GM12865 (cell line): Measurements from ENCODE around the gene TRPM7.
"Not testable (repeated sequence)": the region's sequence is repeated elsewhere in the genome, so short reads cannot be mapped to it uniquely, and the experiment has no call there.

Experiments used
- DNase-seq: peaks from one replicate; pipeline ENCODE4 v3.0.0; 2010; ENCODE audit warnings: low read depth
- H3K4me3 ChIP-seq: 2 replicates; pipeline ENCODE4 v1.5.1; 2011; ENCODE audit warnings: mild to moderate bottlenecking, low read depth, low read length, control low read depth
- CTCF ChIP-seq: IDR thresholded peaks from 2 replicates; pipeline ENCODE4 v1.5.1; 2011; ENCODE audit warnings: low read length, control low read depth, low read depth, inconsistent platforms; ENCODE audit not compliant: insufficient read depth; ENCODE audit errors: missing control alignments

TRPM7 gene

DNA sequence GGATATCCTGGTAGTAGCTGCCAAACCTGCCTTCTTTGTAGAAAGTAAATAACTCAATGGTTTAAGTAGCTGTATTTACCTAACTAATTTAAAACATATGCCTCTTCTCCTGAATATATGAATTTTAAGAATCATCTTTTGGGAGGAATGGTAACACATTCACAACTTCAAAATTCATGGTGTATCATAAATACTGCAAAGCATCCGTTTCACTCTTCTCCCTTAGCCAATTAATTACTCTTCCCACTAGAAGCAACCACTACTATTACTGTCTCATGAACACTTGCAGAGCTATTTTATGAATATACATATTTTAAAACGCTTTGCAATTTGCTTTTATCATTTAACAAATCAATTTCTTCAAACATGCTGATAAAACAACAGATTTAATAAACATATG, 81.1 kb downstream of the TRPM7 start:
- TF ChIP-seq CTCF = no peak
- DNase-seq = no peak
- H3K4me3 ChIP-seq = no peak overlapping the region

GRCh38 chr15:50602028-50602427, 84.6 kb downstream of the TRPM7 start:
- not testable (repeated sequence) for DNase-seq, H3K4me3 ChIP-seq

- DNase-seq = no peak
- no peak for TF ChIP-seq CTCF
- no peak overlapping the region for H3K4me3 ChIP-seq
Measured at GRCh38 chr15:50594311-50594710, 92.3 kb downstream of the TRPM7 start.

GRCh38 chr15:50593761-50594160, 92.8 kb downstream of the TRPM7 start:
- no peak for DNase-seq
- TF ChIP-seq CTCF = no peak
- H3K4me3 ChIP-seq = no peak overlapping the region

DNA sequence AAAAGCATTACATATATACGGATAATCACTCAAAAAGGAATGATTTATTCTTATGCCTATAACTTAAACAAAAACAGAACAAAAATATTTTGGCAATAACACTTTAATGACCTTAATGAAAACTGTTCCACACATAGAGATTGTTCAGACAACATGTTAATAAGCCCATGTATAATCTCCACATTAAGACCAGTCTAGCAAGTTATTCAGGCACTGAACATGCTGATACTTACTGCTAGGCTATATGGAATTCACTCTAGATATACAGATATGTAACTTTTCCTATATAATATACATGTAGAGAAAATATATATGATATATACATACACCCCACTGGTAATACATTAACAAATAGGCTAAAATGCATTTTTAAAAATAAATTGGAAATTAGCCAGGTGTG, 96.3 kb downstream of the TRPM7 start:
- no peak overlapping the region for H3K4me3 ChIP-seq
- TF ChIP-seq CTCF = no peak
- no peak for DNase-seq

DNA sequence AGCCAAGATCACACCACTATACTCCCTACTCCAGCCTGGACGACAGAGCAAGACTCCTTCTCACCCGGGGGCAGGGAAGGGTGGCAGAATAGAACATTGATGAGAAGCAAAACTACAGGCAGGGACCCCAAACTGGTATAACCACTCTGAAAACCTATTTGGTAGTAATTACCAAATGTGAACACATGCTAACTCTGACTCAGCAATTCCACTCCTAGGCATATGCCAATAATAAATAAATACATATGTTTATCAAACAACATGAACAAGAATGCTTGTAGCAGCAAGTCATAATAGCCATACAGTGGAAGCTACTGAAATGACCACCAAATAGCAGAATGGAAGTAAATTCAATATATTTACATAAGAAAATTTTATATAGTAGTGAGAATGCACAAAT, 109.1 kb downstream of the TRPM7 start:
- no peak for DNase-seq
- no peak for TF ChIP-seq CTCF
- H3K4me3 ChIP-seq = no peak overlapping the region

- no peak for DNase-seq
- no peak overlapping the region for H3K4me3 ChIP-seq
- no peak for TF ChIP-seq CTCF
Measured at GRCh38 chr15:50576166-50576565, 110.4 kb downstream of the TRPM7 start.

DNA sequence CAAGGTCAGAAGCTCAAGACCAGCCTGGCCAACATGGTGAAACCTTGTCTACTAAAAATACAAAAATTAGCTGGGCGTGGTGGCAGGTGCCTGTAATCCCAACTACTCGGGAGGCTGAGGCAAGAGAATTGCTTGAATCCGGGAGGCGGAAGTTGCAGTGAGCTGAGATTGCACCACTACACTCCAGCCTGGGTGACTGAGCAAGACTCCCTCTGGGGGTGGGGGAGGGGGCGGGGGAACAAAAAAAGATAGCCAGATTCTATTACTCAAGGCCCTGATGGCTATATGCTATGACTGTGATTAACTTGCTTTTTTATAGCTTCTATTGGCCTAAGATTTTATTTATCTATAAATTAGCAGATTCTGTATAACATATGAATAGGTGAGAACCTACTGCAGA, 112.8 kb downstream of the TRPM7 start:
- not testable (repeated sequence) for DNase-seq, H3K4me3 ChIP-seq
